ENCODE results near the gene MAPK7. TPM values are rescaled to one million over a fixed set of nuclear protein-coding genes. Genes with fewer than 3 reads are reported as not detected.

Gene MAPK7
- total RNA-seq, 1 experiment from 2014 or later = 23.3 TPM

DNA sequence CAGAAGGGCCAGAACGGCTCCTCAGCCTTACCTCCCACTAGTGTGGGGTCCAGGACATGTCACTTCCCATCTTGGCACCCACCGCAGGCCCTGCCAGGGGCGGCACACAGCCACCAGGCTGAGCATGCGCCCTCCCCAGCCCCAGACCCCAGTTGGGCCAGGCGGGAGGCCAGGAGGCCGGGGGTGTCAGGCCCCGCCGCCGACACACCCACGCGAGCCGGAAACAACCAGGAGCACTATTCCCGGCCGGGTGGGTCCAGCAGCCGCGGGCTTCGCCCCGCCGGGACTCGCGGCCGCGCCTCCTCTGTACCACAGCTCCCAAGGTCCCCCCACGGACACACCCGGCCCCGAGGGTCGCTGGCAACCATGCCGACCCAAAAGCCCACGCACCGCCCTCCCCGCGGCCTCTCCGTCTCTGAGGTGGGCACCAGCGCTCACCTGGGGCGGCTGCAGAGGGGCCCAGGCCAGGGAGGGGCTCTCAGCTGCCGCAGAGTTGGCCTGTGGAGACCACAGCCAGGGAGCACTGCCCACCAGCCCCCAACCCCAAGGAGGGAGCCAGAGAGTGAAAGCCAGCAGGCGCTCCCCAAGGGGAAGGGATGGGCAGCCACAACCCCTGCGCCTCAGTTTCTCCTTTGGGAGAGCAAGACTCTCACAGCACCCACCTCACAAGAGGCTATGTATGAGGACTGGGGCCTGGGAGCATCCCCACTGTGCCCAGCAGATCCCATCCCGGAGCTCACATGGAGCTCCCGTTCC, 33.8 kb upstream of the MAPK7 start:
- peaks cover 27% of the 10 kb centered on the region for H3K4me1 ChIP-seq (replicated peaks; ENCODE audit: insufficient read depth)
- no peaks in the 10 kb centered on the region for H4K20me1 ChIP-seq (ENCODE audit: insufficient read depth)
- no peaks in the 10 kb centered on the region for H3K79me2 ChIP-seq (ENCODE audit: low read depth)
- no peak overlapping the region for H3K27ac ChIP-seq
- intact Hi-C loops (cut with micrococcal nuclease; ENCODE audit: unreplicated experiment) = no loop called here
- H3K9me3 ChIP-seq (ENCODE audit: insufficient read depth, low read depth) = no peaks in the 10 kb centered on the region
- H3F3A ChIP-seq (ENCODE audit: insufficient read depth, low read depth) = peaks cover 40% of the 10 kb centered on the region
- no peak overlapping the region for H2AFZ ChIP-seq
- H3K27me3 ChIP-seq (ENCODE audit: insufficient read depth, low read depth) = no peaks in the 10 kb centered on the region
- no peaks in the 10 kb centered on the region for H3K9me2 ChIP-seq (ENCODE audit: insufficient read depth)
- no peak for TF ChIP-seq EZH2 (IDR thresholded peaks at IDR 0.05; ENCODE audit: low read depth)
- no TSS peak for BruUV-seq (replicated peaks)
- no peak overlapping the region for H3K4me3 ChIP-seq
- ChIA-PET POLR2A (ENCODE audit: unreplicated experiment) (no interaction called here), CTCF (interaction anchor here (0.8 kb wide), 1 partner anchor 9 kb away, joined by 3 read pairs; no protein-coding TSS in a partner anchor)
- no peak for DNase-seq
- H3K36me3 ChIP-seq (ENCODE audit: low read depth) = no peaks in the 10 kb centered on the region; the same call in 1 of the 2 replicates
- H3K4me2 ChIP-seq = no peak overlapping the region

DNA sequence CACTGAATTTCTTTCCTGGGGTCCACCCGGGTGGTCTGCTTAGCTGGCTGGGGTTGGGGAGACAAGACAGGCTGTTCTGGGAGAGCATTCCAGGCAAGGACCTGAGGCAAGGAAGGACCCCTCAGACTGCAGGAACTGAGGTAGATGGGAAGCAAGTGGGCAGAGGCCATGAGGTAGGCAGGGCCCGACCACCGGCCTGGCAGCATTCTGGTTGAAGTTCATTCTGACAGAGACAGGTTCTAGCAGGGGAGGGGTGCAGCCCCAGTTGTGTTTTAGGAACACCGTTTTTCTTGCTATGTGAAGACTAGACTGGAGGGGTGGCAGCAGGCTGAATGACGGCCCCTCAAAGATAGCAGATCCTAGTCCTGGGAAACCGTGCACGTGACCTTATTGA, 33.2 kb upstream of the MAPK7 start:
- no peaks in the 10 kb centered on the region for H3K9me2 ChIP-seq (ENCODE audit: insufficient read depth)
- TF ChIP-seq EZH2 (IDR thresholded peaks at IDR 0.05; ENCODE audit: low read depth) = no peak
- TF ChIP-seq, protein P1, sequence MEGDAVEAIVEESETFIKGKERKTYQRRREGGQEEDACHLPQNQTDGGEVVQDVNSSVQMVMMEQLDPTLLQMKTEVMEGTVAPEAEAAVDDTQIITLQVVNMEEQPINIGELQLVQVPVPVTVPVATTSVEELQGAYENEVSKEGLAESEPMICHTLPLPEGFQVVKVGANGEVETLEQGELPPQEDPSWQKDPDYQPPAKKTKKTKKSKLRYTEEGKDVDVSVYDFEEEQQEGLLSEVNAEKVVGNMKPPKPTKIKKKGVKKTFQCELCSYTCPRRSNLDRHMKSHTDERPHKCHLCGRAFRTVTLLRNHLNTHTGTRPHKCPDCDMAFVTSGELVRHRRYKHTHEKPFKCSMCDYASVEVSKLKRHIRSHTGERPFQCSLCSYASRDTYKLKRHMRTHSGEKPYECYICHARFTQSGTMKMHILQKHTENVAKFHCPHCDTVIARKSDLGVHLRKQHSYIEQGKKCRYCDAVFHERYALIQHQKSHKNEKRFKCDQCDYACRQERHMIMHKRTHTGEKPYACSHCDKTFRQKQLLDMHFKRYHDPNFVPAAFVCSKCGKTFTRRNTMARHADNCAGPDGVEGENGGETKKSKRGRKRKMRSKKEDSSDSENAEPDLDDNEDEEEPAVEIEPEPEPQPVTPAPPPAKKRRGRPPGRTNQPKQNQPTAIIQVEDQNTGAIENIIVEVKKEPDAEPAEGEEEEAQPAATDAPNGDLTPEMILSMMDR (conservative IDR thresholded peaks at IDR 0.05) = no peak
- H3K27ac ChIP-seq = no peak overlapping the region
- H2AFZ ChIP-seq = no peak overlapping the region
- H4K20me1 ChIP-seq (ENCODE audit: insufficient read depth) = no peaks in the 10 kb centered on the region
- H3K4me3 ChIP-seq = no peak overlapping the region
- no peaks in the 10 kb centered on the region for H3K9me3 ChIP-seq (ENCODE audit: insufficient read depth, low read depth)
- ChIA-PET POLR2A (ENCODE audit: unreplicated experiment) (no interaction called here), CTCF (interaction anchor here (0.8 kb wide), 1 partner anchor 9 kb away, joined by 3 read pairs; no protein-coding TSS in a partner anchor)
- no peaks in the 10 kb centered on the region for H3K79me2 ChIP-seq (ENCODE audit: low read depth)
- H3F3A ChIP-seq (ENCODE audit: insufficient read depth, low read depth) = peaks cover 38% of the 10 kb centered on the region
- H3K4me2 ChIP-seq = no peak overlapping the region
- intact Hi-C loops (cut with micrococcal nuclease; ENCODE audit: unreplicated experiment) = no loop called here
- H3K27me3 ChIP-seq (ENCODE audit: insufficient read depth, low read depth) = no peaks in the 10 kb centered on the region
- no peaks in the 10 kb centered on the region; the same call in 1 of the 2 replicates for H3K36me3 ChIP-seq (ENCODE audit: low read depth)
- no TSS peak for BruUV-seq (replicated peaks)
- no peak for DNase-seq
- peaks cover 27% of the 10 kb centered on the region for H3K4me1 ChIP-seq (replicated peaks; ENCODE audit: insufficient read depth)

DNA sequence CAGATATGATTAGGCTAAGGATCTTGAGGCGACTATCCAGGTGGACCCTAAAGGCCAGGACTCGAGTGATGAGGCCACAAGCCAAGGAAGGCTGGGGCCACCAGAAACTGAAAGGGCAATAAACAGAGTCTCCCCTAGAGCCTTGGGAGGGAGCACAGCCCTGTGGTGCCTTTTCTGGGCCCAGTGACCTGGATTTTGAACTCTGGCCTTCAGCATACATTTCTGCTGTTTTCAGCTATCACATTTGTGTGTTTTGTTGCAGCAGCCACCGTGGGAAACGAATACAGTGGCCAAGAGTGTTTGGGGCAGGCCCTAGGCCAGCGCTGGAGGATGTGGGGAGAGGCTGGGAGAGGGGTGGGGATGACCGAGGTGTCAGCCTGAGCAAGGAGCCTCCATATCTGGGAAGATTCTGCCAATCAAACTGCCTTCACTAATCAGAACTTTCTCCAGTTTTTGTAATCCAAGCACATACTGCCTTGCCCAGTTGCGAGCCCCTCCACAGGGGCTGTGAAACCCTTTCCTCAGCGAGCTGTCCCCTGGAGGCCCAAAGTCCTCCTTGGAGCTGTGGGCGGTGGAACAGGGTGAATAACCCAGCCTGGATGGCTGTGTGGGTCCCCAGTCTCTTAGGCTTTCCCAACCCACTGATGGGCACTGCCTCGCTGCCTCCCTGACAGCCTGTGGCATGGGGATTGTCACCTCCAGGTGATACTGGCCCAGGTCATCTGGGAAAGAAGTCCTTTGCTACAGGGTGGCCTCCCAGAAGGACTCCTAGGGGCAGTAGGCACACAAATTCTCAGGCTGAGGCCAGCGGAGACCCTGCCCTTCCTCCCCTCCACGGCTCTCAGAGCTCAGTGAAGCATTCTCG, 32.6 kb upstream of the MAPK7 start:
- Histone ChIP-seq H3K4me2 (no peak overlapping the region), H3K36me3 (ENCODE audit: low read depth) (no peaks in the 10 kb centered on the region; the same call in 1 of the 2 replicates), H4K20me1 (ENCODE audit: insufficient read depth) (no peaks in the 10 kb centered on the region), H3F3A (ENCODE audit: insufficient read depth, low read depth) (peaks cover 36% of the 10 kb centered on the region), H3K4me3 (no peak overlapping the region), H3K9me2 (ENCODE audit: insufficient read depth) (no peaks in the 10 kb centered on the region), H3K4me1 (replicated peaks; ENCODE audit: insufficient read depth) (peaks cover 27% of the 10 kb centered on the region), H3K27ac (peak overlapping the region; percentile 57; the same call in 1 of the 2 replicates), H3K79me2 (ENCODE audit: low read depth) (no peaks in the 10 kb centered on the region), H2AFZ (no peak overlapping the region), H3K9me3 (ENCODE audit: insufficient read depth, low read depth) (no peaks in the 10 kb centered on the region), H3K27me3 (ENCODE audit: insufficient read depth, low read depth) (no peaks in the 10 kb centered on the region)
- no peak for TF ChIP-seq EZH2 (IDR thresholded peaks at IDR 0.05; ENCODE audit: low read depth)
- TF ChIP-seq, protein P1 (conservative IDR thresholded peaks at IDR 0.05) = no peak
- ChIA-PET POLR2A (ENCODE audit: unreplicated experiment) (no interaction called here), CTCF (no interaction called here)
- DNase-seq = no peak
- intact Hi-C loops (cut with micrococcal nuclease; ENCODE audit: unreplicated experiment) = no loop called here
- no TSS peak for BruUV-seq (replicated peaks)
